NK-92 (cell line): ENCODE data around the gene RPS14.

Experiments
- DNase-seq: peaks from one replicate; lab custom pipeline; 2025; ENCODE audit not compliant: unreplicated experiment; lab: John Stamatoyannopoulos, UW

RPS14 gene

GRCh38 chr5:150449517-150450339, at the start of gene RPS14:
Gene RPS14, minus strand, starts transcription at chr5:150449739. Its CDS starts 2,006 bp downstream, at chr5:150447733.
- DNase-seq, result peak; percentile 32

GRCh38 chr5:150498971-150499370, 49.4 kb upstream of the RPS14 start:
- no peak for DNase-seq

GRCh38 chr5:150498501-150498900, 49.0 kb upstream of the RPS14 start:
- DNase-seq, result no peak

- DNase-seq, result no peak
Measured at GRCh38 chr5:150497989-150498317, 48.4 kb upstream of the RPS14 start.

- no peak for DNase-seq
Measured at GRCh38 chr5:150497274-150497988, 47.9 kb upstream of the RPS14 start.

- DNase-seq, result no peak
Measured at GRCh38 chr5:150496534-150496933, 47.0 kb upstream of the RPS14 start.

GRCh38 chr5:150496098-150496497, 46.6 kb upstream of the RPS14 start:
- no peak for DNase-seq

- no peak for DNase-seq
Measured at GRCh38 chr5:150492621-150493020, 43.1 kb upstream of the RPS14 start.

- DNase-seq, result no peak
Measured at GRCh38 chr5:150491876-150492275, 42.3 kb upstream of the RPS14 start.

GRCh38 chr5:150490754-150491153, 41.2 kb upstream of the RPS14 start:
- no peak for DNase-seq

- DNase-seq, result no peak
Measured at GRCh38 chr5:150490296-150490669, 40.7 kb upstream of the RPS14 start.

- DNase-seq, result no peak
Measured at GRCh38 chr5:150489360-150490295, 40.1 kb upstream of the RPS14 start.

- DNase-seq, result no peak
Measured at GRCh38 chr5:150488519-150489359, 39.2 kb upstream of the RPS14 start.

- no peak for DNase-seq
Measured at GRCh38 chr5:150487199-150488061, 37.9 kb upstream of the RPS14 start.

- DNase-seq, result no peak
Measured at GRCh38 chr5:150486402-150487198, 37.1 kb upstream of the RPS14 start.

GRCh38 chr5:150485693-150486401, 36.3 kb upstream of the RPS14 start:
- DNase-seq, result no peak

- no peak for DNase-seq
Measured at GRCh38 chr5:150484964-150485692, 35.6 kb upstream of the RPS14 start.
